Left lung (tissue), 10 donors: ENCODE measurements around the gene BFSP1. TPM values are rescaled to one million over a fixed set of nuclear protein-coding genes. Genes with fewer than 3 reads are reported as not detected.
A peak's percentile ranks its signal among the peaks of the same experiment; 100 is the strongest.

Experiments
- ATAC-seq: fragments of 200-7000 bp; cut with Tn5 transposase; one replicate; pipeline ENCODE4 v1.9.1; 2020; ENCODE audit warnings: moderate library complexity
- DNase-seq, 4 donors: peaks; one replicate each; pipeline ENCODE4 v3.0.0-alpha.2; 2013 to 2020
- H3K27ac ChIP-seq, 2 donors: fragments of 200-600 bp; sonication (generic) in 1 of 2; one replicate each; pipeline versions ENCODE4 v1.5.0 to v1.8.0; 2020 to 2021
- H3K27me3 ChIP-seq, 2 donors: fragments of 200-600 bp; sonication (generic) in 1 of 2; one replicate each; pipeline versions ENCODE4 v1.5.0 to v1.8.0; 2020 to 2021
- H3K36me3 ChIP-seq, 2 donors: fragments of 200-600 bp; sonication (generic) in 1 of 2; one replicate each; pipeline versions ENCODE4 v1.5.0 to v1.8.0; 2020 to 2021
- H3K4me1 ChIP-seq, 2 donors: fragments of 200-600 bp; one replicate each; pipeline ENCODE4 v1.8.0; 2021
- H3K4me3 ChIP-seq, 2 donors: fragments of 200-600 bp; sonication (generic) in 1 of 2; one replicate each; pipeline versions ENCODE4 v1.5.0 to v1.8.0; 2020 to 2021; ENCODE audit warnings: mild to moderate bottlenecking in 1 of 2
- H3K9me3 ChIP-seq, 2 donors: fragments of 200-600 bp; sonication (generic) in 1 of 2; one replicate each; pipeline versions ENCODE4 v1.5.0 to v1.8.0; 2020 to 2021
- CTCF ChIP-seq, 2 donors: fragments of 200-600 bp; sonication (generic) in 1 of 2; IDR thresholded peaks; one replicate each; pipeline versions ENCODE4 v1.5.0 to v1.8.0; 2021; ENCODE audit warnings: antibody characterized with exemption in 2 of 2
- intact Hi-C, 2 donors: fragments of 100-400 bp; cut with DNase I; formaldehyde crosslinking; loops; one replicate each; pipeline versions ENCODE4 v1.11.2 to v1.14.2; 2022
- polyA plus RNA-seq, 6 donors: library from polyadenylated mRNA; unstranded; fragments of 120-200 nt; gene quantifications; one replicate each; pipeline ENCODE4 v1.2.1, GENCODE V29; 2013; ENCODE audit not compliant: insufficient read length in 6 of 6
- total RNA-seq, 2 donors: library from RNA; stranded (reverse); fragmentation: NEBNext Ultra II Directional; extraction: Animal tissue kit (Norgen Biotek cat#: 25700); gene quantifications; one replicate each; pipeline ENCODE4 v1.2.1, GENCODE V29; 2021
- donor health status: DM: no; HTN: yes; CAD: no.
- donor health status: DM: no; HTN: no; CAD: no.

The BFSP1 gene
- total and polyA plus RNA-seq, 8 donors = 1.9 to 4.2 (median 3.9) TPM

GRCh38 chr20:17533396-17533795 lies 2.2 kb upstream of the BFSP1 start:
- peak in 1 of 4 donors; percentile 28 for DNase-seq
- Histone ChIP-seq H3K9me3 (no peaks in the 10 kb centered on the region), H3K27ac (no peak overlapping the region), H3K36me3 (no peaks in the 10 kb centered on the region), H3K4me1 (peaks cover 6 to 28% of the 10 kb centered on the region in 2 donors), H3K4me3 (no peak overlapping the region), H3K27me3 (peaks cover 0 to 27% of the 10 kb centered on the region in 2 donors)
- no peak for TF ChIP-seq CTCF (IDR thresholded peaks at IDR 0.05)
- intact Hi-C loops = loop anchor here in 1 of 2 donors (10.0 kb wide), 1 partner anchor 81 kb away; no protein-coding TSS in a partner anchor
- no peak for ATAC-seq

- intact Hi-C loops = loop anchor here in 1 of 2 donors (10.0 kb wide), 1 partner anchor 83 kb away; no protein-coding TSS in a partner anchor
- Histone ChIP-seq H3K4me1 (peaks cover 6 to 23% of the 10 kb centered on the region in 2 donors), H3K27ac (peak overlapping the region; percentile 54 to 60), H3K9me3 (no peaks in the 10 kb centered on the region), H3K27me3 (peaks cover 0 to 27% of the 10 kb centered on the region in 2 donors), H3K36me3 (no peaks in the 10 kb centered on the region), H3K4me3 (peak overlapping the region; percentile 38 to 42)
- no peak for ATAC-seq
- no peak for DNase-seq
- no peak for TF ChIP-seq CTCF (IDR thresholded peaks at IDR 0.05)
Observed at GRCh38 chr20:17531665-17532025, 466 bp upstream of the BFSP1 start.

GRCh38 chr20:17530153-17530552 lies 1.0 kb downstream of the BFSP1 start:
- ATAC-seq = no peak
- Histone ChIP-seq H3K9me3 (no peaks in the 10 kb centered on the region), H3K36me3 (no peaks in the 10 kb centered on the region), H3K4me1 (peaks cover 6 to 23% of the 10 kb centered on the region in 2 donors), H3K27me3 (peaks cover 0 to 27% of the 10 kb centered on the region in 2 donors), H3K27ac (no peak overlapping the region), H3K4me3 (no peak overlapping the region)
- no peak for TF ChIP-seq CTCF (IDR thresholded peaks at IDR 0.05)
- intact Hi-C loops = loop anchor here in 1 of 2 donors (10.0 kb wide), 1 partner anchor 85 kb away; no protein-coding TSS in a partner anchor
- no peak for DNase-seq

GRCh38 chr20:17529586-17529985 lies 1.6 kb downstream of the BFSP1 start:
- DNase-seq (no peak), ATAC-seq (no peak)
- peaks cover 6 to 23% of the 10 kb centered on the region in 2 donors for H3K4me1 ChIP-seq
- no peak overlapping the region for H3K27ac ChIP-seq
- H3K9me3 ChIP-seq = no peaks in the 10 kb centered on the region
- H3K36me3 ChIP-seq = no peaks in the 10 kb centered on the region
- H3K4me3 ChIP-seq = no peak overlapping the region
- H3K27me3 ChIP-seq = peaks cover 0 to 27% of the 10 kb centered on the region in 2 donors
- intact Hi-C loops = no loop called here
- TF ChIP-seq CTCF (IDR thresholded peaks at IDR 0.05) = no peak

GRCh38 chr20:17525650-17526049 lies 5.5 kb downstream of the BFSP1 start:
- Histone ChIP-seq H3K36me3 (no peaks in the 10 kb centered on the region), H3K4me3 (no peak overlapping the region), H3K9me3 (no peaks in the 10 kb centered on the region), H3K4me1 (peaks cover 0 to 3% of the 10 kb centered on the region in 2 donors), H3K27ac (no peak overlapping the region), H3K27me3 (peaks cover 0 to 10% of the 10 kb centered on the region in 2 donors)
- intact Hi-C loops = no loop called here
- no peak for TF ChIP-seq CTCF (IDR thresholded peaks at IDR 0.05)
- DNase-seq (no peak), ATAC-seq (peak; percentile 68)
